CD4-positive, alpha-beta T cell (primary cell): ENCODE data around the gene APBA2. TPM values are rescaled to one million over a fixed set of nuclear protein-coding genes. Genes with fewer than 3 reads are reported as not detected.
"Not testable (repeated sequence)": the region's sequence is repeated elsewhere in the genome, so short reads cannot be mapped to it uniquely, and the experiment has no call there.

ENCODE experiments used
- ATAC-seq: fragments of 200-7000 bp; cut with Tn5 transposase; one replicate; pipeline ENCODE4 v1.10.0; 2022; ENCODE audit warnings: mild to moderate bottlenecking; ENCODE audit not compliant: poor library complexity
- CTCF ChIA-PET: fragments of 350-600 bp; sonication (Branson Sonifier 250); formaldehyde crosslinking; loops from one replicate; lab custom pipeline; 2021; ENCODE audit warnings: antibody characterized with exemption, inconsistent platforms; lab: Charles Lee
- POLR2A ChIA-PET: fragments of 350-600 bp; sonication (Branson Sonifier 250); formaldehyde crosslinking; loops from one replicate; lab custom pipeline; 2021; ENCODE audit warnings: antibody characterized with exemption, inconsistent platforms; lab: Charles Lee
- DNase-seq, 14 experiments: peaks; one replicate each; pipeline ENCODE4 v3.0.0-alpha.2; 2013 to 2020; ENCODE audit warnings: mixed read lengths in 2 of 14
- H3K27ac ChIP-seq, 2 donors: one replicate each; pipeline versions ENCODE4 v1.5.1 to v1.7.0; 2013; ENCODE audit warnings: low read length in 2 of 2, low read depth in 1 of 2, mild to moderate bottlenecking in 1 of 2
- H3K27me3 ChIP-seq, 2 experiments: 1 replicate in 1 of 2; 2 replicates in 1 of 2; pipeline versions ENCODE4 v1.6.1 to v1.7.0; 2013; ENCODE audit warnings: low read length in 2 of 2, control low read depth in 1 of 2, mild to moderate bottlenecking in 1 of 2, moderate library complexity in 1 of 2; ENCODE audit not compliant: insufficient read depth in 2 of 2, control insufficient read depth in 1 of 2
- H3K36me3 ChIP-seq: one replicate; pipeline ENCODE4 v1.6.1; 2013; ENCODE audit warnings: low read length, control low read depth; ENCODE audit not compliant: insufficient read depth
- H3K4me1 ChIP-seq: one replicate; pipeline ENCODE4 v1.6.1; 2013; ENCODE audit warnings: low read length, control low read depth; ENCODE audit not compliant: insufficient read depth
- H3K4me3 ChIP-seq: one replicate; pipeline ENCODE4 v1.5.1; 2013; ENCODE audit warnings: mild to moderate bottlenecking, low read length, moderate library complexity
- H3K9me3 ChIP-seq, 2 experiments: 1 replicate in 1 of 2; 2 replicates in 1 of 2; pipeline versions ENCODE4 v1.6.1 to v1.7.0; 2013; ENCODE audit warnings: low read length in 2 of 2, mild to moderate bottlenecking in 2 of 2, control low read depth in 1 of 2, moderate library complexity in 1 of 2; ENCODE audit not compliant: control insufficient read depth in 1 of 2, insufficient read depth in 1 of 2
- H3K27ac Mint-ChIP-seq: one replicate; pipeline ENCODE4 v1.8.0; 2020; ENCODE audit warnings: mixed read lengths
- H3K27me3 Mint-ChIP-seq: one replicate; pipeline ENCODE4 v1.8.0; 2021; ENCODE audit warnings: mixed read lengths
- H3K36me3 Mint-ChIP-seq: one replicate; pipeline ENCODE4 v1.8.0; 2021; ENCODE audit warnings: low read depth, mixed read lengths
- H3K4me1 Mint-ChIP-seq: one replicate; pipeline ENCODE4 v1.8.0; 2021; ENCODE audit warnings: low read depth, mixed read lengths
- H3K4me3 Mint-ChIP-seq: one replicate; pipeline ENCODE4 v1.8.0; 2020; ENCODE audit warnings: mild to moderate bottlenecking, mixed read lengths
- H3K9me3 Mint-ChIP-seq: one replicate; pipeline ENCODE4 v1.8.0; 2020; ENCODE audit warnings: mixed read lengths
- intact Hi-C, 2 experiments: fragments of 100-400 bp; cut with DNase I in 1 of 2; cut with micrococcal nuclease in 1 of 2; formaldehyde crosslinking; loops; one replicate each; pipeline versions ENCODE4 v1.15.1 to v1.9.0; 2023 to 2025; cut with DNase I, micrococcal nuclease
- total RNA-seq, 174 experiments: library from RNA in 2 of 174; stranded (reverse) in 2 of 174; gene quantifications; one replicate each; pipeline ENCODE4 v1.2.3 and lab custom pipeline; 2021 to 2026

Gene APBA2
- total RNA-seq, 2 experiments from 2014 or later, result 123 to 126 TPM

DNA sequence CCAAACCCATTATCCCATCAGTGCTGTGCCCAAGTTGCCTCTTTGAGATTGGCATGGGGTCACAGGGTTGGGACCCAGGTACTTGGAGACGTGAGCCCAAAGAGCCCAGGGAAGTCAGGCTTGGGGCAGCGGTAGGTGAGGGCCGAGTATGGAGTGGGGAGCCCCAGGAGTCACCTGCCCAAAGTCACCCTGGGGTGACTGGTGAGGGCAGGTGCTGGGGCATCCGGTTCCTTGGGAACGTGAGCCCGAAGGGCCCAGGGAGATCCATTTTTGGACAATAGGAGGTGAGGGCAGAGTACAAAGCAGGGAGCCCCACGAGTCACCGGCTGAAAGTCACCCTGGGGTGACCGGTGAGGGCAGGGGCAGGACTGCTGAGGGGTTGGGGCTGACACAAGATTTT is 37.8 kb upstream of the APBA2 start:
- H3K4me3 Mint-ChIP-seq, DNase-seq, H3K9me3 Mint-ChIP-seq, H3K4me1 ChIP-seq, CTCF ChIA-PET, intact Hi-C loops, H3K36me3 Mint-ChIP-seq, H3K4me3 ChIP-seq, H3K27me3 ChIP-seq, H3K9me3 ChIP-seq, ATAC-seq, POLR2A ChIA-PET, H3K27me3 Mint-ChIP-seq, H3K27ac Mint-ChIP-seq, H3K4me1 Mint-ChIP-seq, H3K27ac ChIP-seq, H3K36me3 ChIP-seq: not testable (repeated sequence)

DNA sequence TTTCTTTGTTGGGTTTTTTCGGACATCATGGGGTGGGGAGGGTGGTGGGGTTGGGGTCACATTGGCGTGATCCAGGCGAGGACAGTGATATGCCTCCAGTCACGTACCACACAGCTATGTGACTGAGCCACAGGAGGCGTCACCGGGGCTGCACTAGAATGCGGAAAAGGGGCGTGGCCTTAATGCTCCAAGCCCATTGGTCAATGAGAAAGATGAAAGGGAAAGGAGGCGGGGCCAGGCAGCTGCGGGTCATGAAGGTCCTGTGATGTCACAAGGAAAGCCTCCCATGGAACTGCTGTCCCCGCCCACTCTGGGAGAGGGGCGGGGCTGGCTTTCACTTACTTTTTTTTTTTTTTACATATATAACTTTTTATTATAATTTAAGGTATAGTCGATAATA is 37.3 kb upstream of the APBA2 start, which contains the start of gene GOLGA6L7:
Gene GOLGA6L7, minus strand, starts transcription at position 124 of the 400 bp plus-strand sequence. Its CDS starts 95 bp downstream, at position 29.
- H3K9me3 ChIP-seq, CTCF ChIA-PET, H3K36me3 Mint-ChIP-seq, POLR2A ChIA-PET, intact Hi-C loops, H3K4me1 Mint-ChIP-seq, H3K27me3 ChIP-seq, H3K27ac ChIP-seq, H3K4me3 Mint-ChIP-seq, H3K4me3 ChIP-seq, H3K4me1 ChIP-seq, H3K27me3 Mint-ChIP-seq, H3K27ac Mint-ChIP-seq, ATAC-seq, H3K36me3 ChIP-seq, H3K9me3 Mint-ChIP-seq: not testable (repeated sequence)
- peak in 1 of 14 experiments; percentile 27 for DNase-seq

DNA sequence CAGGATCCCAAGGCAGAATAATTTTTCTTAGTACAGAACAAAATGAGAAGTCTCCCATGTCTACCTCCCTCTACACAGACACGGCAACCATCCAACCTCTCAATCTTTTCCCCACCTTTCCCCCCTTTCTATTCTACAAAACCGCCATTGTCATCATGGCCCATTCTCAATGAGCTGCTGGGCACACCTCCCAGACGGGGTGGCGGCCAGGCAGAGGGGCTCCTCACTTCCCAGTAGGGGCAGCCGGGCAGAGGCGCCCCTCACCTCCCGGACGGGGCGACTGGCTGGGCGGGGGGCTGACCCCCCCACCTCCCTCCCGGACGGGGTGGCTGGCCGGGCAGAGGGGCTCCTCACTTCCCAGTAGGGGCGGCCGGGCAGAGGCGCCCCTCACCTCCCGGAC is 36.5 kb upstream of the APBA2 start:
- ATAC-seq, H3K4me1 ChIP-seq, H3K27me3 ChIP-seq, H3K27ac ChIP-seq, H3K4me3 Mint-ChIP-seq, H3K27me3 Mint-ChIP-seq, H3K4me1 Mint-ChIP-seq, H3K9me3 ChIP-seq, H3K9me3 Mint-ChIP-seq, DNase-seq, H3K27ac Mint-ChIP-seq, H3K4me3 ChIP-seq, H3K36me3 Mint-ChIP-seq, POLR2A ChIA-PET, H3K36me3 ChIP-seq, CTCF ChIA-PET, intact Hi-C loops: not testable (repeated sequence)

DNA sequence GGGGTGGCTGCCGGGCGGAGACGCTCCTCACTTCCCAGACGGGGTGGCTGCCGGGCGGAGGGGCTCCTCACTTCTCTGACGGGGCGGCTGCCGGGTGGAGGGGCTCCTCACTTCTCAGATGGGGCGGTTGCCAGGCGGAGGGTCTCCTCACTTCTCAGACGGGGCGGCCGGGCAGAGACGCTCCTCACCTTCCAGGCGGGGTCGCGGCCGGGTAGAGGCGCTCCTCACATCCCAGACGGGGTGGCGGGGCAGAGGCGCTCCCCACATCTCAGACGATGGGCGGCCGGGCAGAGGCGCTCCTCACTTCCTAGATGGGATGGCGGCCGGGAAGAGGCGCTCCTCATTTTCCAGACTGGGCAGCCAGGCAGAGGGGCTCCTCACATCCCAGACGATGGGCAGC is 36.0 kb upstream of the APBA2 start:
- POLR2A ChIA-PET, DNase-seq, H3K36me3 Mint-ChIP-seq, H3K27ac Mint-ChIP-seq, H3K4me3 Mint-ChIP-seq, H3K9me3 ChIP-seq, intact Hi-C loops, H3K9me3 Mint-ChIP-seq, H3K4me1 ChIP-seq, H3K4me1 Mint-ChIP-seq, CTCF ChIA-PET, H3K36me3 ChIP-seq, H3K27ac ChIP-seq, H3K4me3 ChIP-seq, ATAC-seq, H3K27me3 ChIP-seq, H3K27me3 Mint-ChIP-seq: not testable (repeated sequence)

DNA sequence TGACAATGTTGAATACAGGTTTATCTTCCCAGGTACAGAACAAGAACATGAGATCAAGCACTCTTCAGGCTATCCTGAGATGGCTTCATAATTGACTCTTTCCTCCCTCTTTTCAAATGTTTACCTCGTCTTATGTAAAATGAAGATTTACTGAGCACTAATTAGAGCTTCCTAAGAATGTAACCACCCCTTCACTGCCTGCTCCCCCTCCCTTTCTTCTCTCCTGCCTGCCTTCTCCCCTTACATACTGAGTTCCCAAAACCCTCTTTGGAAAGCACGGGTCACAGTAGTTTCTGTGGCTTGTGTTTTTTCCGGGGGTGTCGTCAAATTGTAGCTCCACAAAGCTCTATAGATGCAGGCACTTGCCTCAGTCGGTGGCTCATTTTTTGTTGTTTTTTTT is 32.1 kb upstream of the APBA2 start:
- not testable (repeated sequence) for ATAC-seq

DNA sequence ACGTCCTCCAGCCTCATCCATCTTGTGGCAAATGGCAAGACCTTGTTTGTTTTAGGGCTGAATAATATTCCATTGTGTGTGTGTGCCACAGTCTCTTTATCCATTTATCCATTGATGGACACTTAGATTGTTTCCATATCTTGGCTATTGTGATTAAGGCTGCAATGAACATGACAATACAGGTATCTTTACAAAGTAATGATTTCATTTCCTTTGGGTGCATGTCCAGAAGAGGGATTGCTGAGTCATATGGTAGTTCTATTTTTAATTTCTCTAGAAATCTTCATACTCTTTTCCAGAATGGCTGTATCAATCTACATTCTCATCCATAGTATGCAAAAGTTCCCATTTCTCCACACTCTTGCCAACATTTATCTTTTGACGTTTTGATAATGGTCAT is 31.2 kb upstream of the APBA2 start:
- ATAC-seq, POLR2A ChIA-PET: not testable (repeated sequence)

More for the DNA sequence above, 32.1 kb upstream of the APBA2 start:
- H3K27me3 ChIP-seq, H3K4me1 ChIP-seq, DNase-seq, H3K36me3 Mint-ChIP-seq, H3K27me3 Mint-ChIP-seq, intact Hi-C loops, CTCF ChIA-PET, H3K27ac Mint-ChIP-seq, H3K36me3 ChIP-seq, H3K9me3 Mint-ChIP-seq, H3K9me3 ChIP-seq, POLR2A ChIA-PET, H3K4me3 Mint-ChIP-seq, H3K4me3 ChIP-seq, H3K27ac ChIP-seq, H3K4me1 Mint-ChIP-seq: not testable (repeated sequence)

More for the DNA sequence above, 31.2 kb upstream of the APBA2 start:
- H3K27me3 Mint-ChIP-seq, H3K27ac Mint-ChIP-seq, H3K36me3 Mint-ChIP-seq, H3K4me1 ChIP-seq, intact Hi-C loops, H3K4me3 ChIP-seq, H3K27ac ChIP-seq, CTCF ChIA-PET, H3K4me1 Mint-ChIP-seq, H3K9me3 ChIP-seq, H3K27me3 ChIP-seq, H3K9me3 Mint-ChIP-seq, H3K36me3 ChIP-seq, DNase-seq, H3K4me3 Mint-ChIP-seq: not testable (repeated sequence)
